Measurements from ENCODE around the gene EFHC1.

- TF ChIP-seq CTCF (IDR thresholded peaks at IDR 0.05 in 2 of 3, conservative IDR thresholded peaks at IDR 0.05 in 1 of 3; ENCODE audit: borderline replicate concordance in 1 of 3, insufficient read depth in 1 of 3, low read depth in 2 of 3, low read length in 2 of 3), result no peak
- no peak for TF ChIP-seq EGR1 (IDR thresholded peaks at IDR 0.05; ENCODE audit: low read depth)
- TF ChIP-seq ZNF274 (IDR thresholded peaks at IDR 0.05; ENCODE audit: low read depth, low read length), result no peak
- no peak for TF ChIP-seq TCF7L2 (IDR thresholded peaks at IDR 0.05; ENCODE audit: borderline replicate concordance, extremely low read depth, insufficient read depth, insufficient read length)
- TF ChIP-seq POLR2AphosphoS5 (IDR thresholded peaks at IDR 0.05; ENCODE audit: low read depth, low read length), result no peak
- no peak for TF ChIP-seq POLR2A (IDR thresholded peaks at IDR 0.05; ENCODE audit: borderline replicate concordance, extremely low read depth, insufficient read depth, insufficient read length)
- no peak for TF ChIP-seq SIN3A (IDR thresholded peaks at IDR 0.05; ENCODE audit: low read depth)
- no peak for TF ChIP-seq EZH2 (IDR thresholded peaks at IDR 0.05)
- TF ChIP-seq ZBTB33 (IDR thresholded peaks at IDR 0.05; ENCODE audit: extremely low read depth, insufficient replicate concordance, low read length), result no peak
- TF ChIP-seq, protein P1, sequence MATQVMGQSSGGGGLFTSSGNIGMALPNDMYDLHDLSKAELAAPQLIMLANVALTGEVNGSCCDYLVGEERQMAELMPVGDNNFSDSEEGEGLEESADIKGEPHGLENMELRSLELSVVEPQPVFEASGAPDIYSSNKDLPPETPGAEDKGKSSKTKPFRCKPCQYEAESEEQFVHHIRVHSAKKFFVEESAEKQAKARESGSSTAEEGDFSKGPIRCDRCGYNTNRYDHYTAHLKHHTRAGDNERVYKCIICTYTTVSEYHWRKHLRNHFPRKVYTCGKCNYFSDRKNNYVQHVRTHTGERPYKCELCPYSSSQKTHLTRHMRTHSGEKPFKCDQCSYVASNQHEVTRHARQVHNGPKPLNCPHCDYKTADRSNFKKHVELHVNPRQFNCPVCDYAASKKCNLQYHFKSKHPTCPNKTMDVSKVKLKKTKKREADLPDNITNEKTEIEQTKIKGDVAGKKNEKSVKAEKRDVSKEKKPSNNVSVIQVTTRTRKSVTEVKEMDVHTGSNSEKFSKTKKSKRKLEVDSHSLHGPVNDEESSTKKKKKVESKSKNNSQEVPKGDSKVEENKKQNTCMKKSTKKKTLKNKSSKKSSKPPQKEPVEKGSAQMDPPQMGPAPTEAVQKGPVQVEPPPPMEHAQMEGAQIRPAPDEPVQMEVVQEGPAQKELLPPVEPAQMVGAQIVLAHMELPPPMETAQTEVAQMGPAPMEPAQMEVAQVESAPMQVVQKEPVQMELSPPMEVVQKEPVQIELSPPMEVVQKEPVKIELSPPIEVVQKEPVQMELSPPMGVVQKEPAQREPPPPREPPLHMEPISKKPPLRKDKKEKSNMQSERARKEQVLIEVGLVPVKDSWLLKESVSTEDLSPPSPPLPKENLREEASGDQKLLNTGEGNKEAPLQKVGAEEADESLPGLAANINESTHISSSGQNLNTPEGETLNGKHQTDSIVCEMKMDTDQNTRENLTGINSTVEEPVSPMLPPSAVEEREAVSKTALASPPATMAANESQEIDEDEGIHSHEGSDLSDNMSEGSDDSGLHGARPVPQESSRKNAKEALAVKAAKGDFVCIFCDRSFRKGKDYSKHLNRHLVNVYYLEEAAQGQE (IDR thresholded peaks at IDR 0.05; ENCODE audit: low read depth), result no peak
- TF ChIP-seq, protein P2, sequence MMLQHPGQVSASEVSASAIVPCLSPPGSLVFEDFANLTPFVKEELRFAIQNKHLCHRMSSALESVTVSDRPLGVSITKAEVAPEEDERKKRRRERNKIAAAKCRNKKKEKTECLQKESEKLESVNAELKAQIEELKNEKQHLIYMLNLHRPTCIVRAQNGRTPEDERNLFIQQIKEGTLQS (IDR thresholded peaks at IDR 0.05), result no peak
- no peak for TF ChIP-seq CEBPB (IDR thresholded peaks at IDR 0.05; ENCODE audit: low read depth)
Observed at GRCh38 chr6:52373151-52373690, 46.9 kb upstream of the EFHC1 start.

All from HCT116 (cell line).